RWPE1 (cell line): ENCODE results near the gene PI4KA.
A peak's percentile ranks its signal among the peaks of the same experiment; 100 is the strongest.

ENCODE experiments used
- CTCF ChIA-PET: fragments of 350-600 bp; sonication (Branson Sonifier 250); formaldehyde crosslinking; extraction: SDS; loops from one replicate; lab custom pipeline; 2021; lab: Yijun Ruan, JAX
- POLR2A ChIA-PET: fragments of 400-600 bp; formaldehyde crosslinking; extraction: SDS; loops from one replicate; lab custom pipeline; 2020; ENCODE audit warnings: antibody characterized with exemption; ENCODE audit not compliant: low non-redundant PET; lab: Yijun Ruan, JAX
- DNase-seq: peaks from one replicate; pipeline ENCODE4 v3.0.0; 2012; ENCODE audit warnings: low spot score
- H3K27ac ChIP-seq: fragments of 450-650 bp; 2 replicates; pipeline ENCODE4 v1.5.1; 2017
- CTCF ChIP-seq: fragments of 450-650 bp; conservative IDR thresholded peaks from 2 replicates; pipeline ENCODE4 v1.5.1; 2017; ENCODE audit warnings: low read depth, mild to moderate bottlenecking

PI4KA gene

GRCh38 chr22:20881231-20881630 is 22.6 kb upstream of the PI4KA start:
- TF ChIP-seq CTCF = no peak
- DNase-seq = no peak
- H3K27ac ChIP-seq = peak overlapping the region; percentile 49
- CTCF ChIA-PET = no interaction called here
- POLR2A ChIA-PET = no interaction called here

GRCh38 chr22:20877715-20878114 is 19.1 kb upstream of the PI4KA start:
- H3K27ac ChIP-seq = no peak overlapping the region
- CTCF ChIA-PET = no interaction called here
- POLR2A ChIA-PET = no interaction called here
- no peak for TF ChIP-seq CTCF
- no peak for DNase-seq

GRCh38 chr22:20875296-20875695 is 16.7 kb upstream of the PI4KA start:
- ChIA-PET CTCF (interaction anchor here (1.2 kb wide), 1 partner anchor 10 kb away, joined by 10 read pairs; no protein-coding TSS in a partner anchor), POLR2A (no interaction called here)
- no peak overlapping the region for H3K27ac ChIP-seq
- no peak for DNase-seq
- TF ChIP-seq CTCF = no peak

- no peak for TF ChIP-seq CTCF
- POLR2A ChIA-PET = no interaction called here
- no peak for DNase-seq
- CTCF ChIA-PET = no interaction called here
- H3K27ac ChIP-seq = no peak overlapping the region
Observed at GRCh38 chr22:20873214-20873613, 14.6 kb upstream of the PI4KA start.

- no peak overlapping the region; the same call in 1 of the 2 replicates for H3K27ac ChIP-seq
- POLR2A ChIA-PET = no interaction called here
- no peak for TF ChIP-seq CTCF
- CTCF ChIA-PET = interaction anchor here (0.7 kb wide), 1 partner anchor 177 kb away, joined by 3 read pairs; the partner anchor contains the start of gene LRRC74B
- DNase-seq = no peak
Observed at GRCh38 chr22:20869234-20869633, 10.6 kb upstream of the PI4KA start.

- H3K27ac ChIP-seq = peak overlapping the region; percentile 15; the same call in 1 of the 2 replicates
- no peak for DNase-seq
- no peak for TF ChIP-seq CTCF
- CTCF ChIA-PET = interaction anchor here (0.7 kb wide), 1 partner anchor 178 kb away, joined by 3 read pairs; the partner anchor contains the start of gene LRRC74B
- POLR2A ChIA-PET = interaction anchor here (0.6 kb wide), 1 partner anchor 9 kb away, joined by 3 read pairs; no protein-coding TSS in a partner anchor
Observed at GRCh38 chr22:20868025-20868962, 9.7 kb upstream of the PI4KA start.
